PFSK-1 (cell line): ENCODE data around the gene TRIM9. TPM values are rescaled to one million over a fixed set of nuclear protein-coding genes. Genes with fewer than 3 reads are reported as not detected.
A peak's percentile ranks its signal among the peaks of the same experiment; 100 is the strongest.

Source experiments
- FOXP2 ChIP-seq: optimal IDR thresholded peaks from 2 replicates; pipeline ENCODE3; 2011; ENCODE audit warnings: borderline replicate concordance, control low read depth, inconsistent platforms; ENCODE audit not compliant: insufficient read depth; ENCODE audit errors: extremely low read length, extremely low read depth
- POLR2AphosphoS5 ChIP-seq: IDR thresholded peaks from 2 replicates; pipeline ENCODE4 v1.6.1; 2012; ENCODE audit warnings: low read depth, mild to moderate bottlenecking, control low read depth, low read length, moderate library complexity
- REST ChIP-seq, 2 experiments: IDR thresholded peaks; 2 replicates each; pipeline versions ENCODE4 v1.6.1 to v1.8.0; 2011 to 2012; ENCODE audit warnings: low read depth in 2 of 2, low read length in 2 of 2, control low read depth in 1 of 2, inconsistent platforms in 1 of 2, mild to moderate bottlenecking in 1 of 2, moderate library complexity in 1 of 2; ENCODE audit not compliant: insufficient read depth in 1 of 2
- SIN3A ChIP-seq: IDR thresholded peaks from 2 replicates; pipeline ENCODE4 v1.6.1; 2012; ENCODE audit warnings: mild to moderate bottlenecking, low read length, moderate library complexity, borderline replicate concordance; ENCODE audit not compliant: insufficient read depth
- TAF1 ChIP-seq: IDR thresholded peaks from 2 replicates; pipeline ENCODE4 v1.6.1; 2012; ENCODE audit warnings: low read length, control low read depth, borderline replicate concordance; ENCODE audit not compliant: insufficient read depth
- polyA plus RNA-seq: library from polyadenylated mRNA; unstranded; fragments of >200 nt; gene quantifications from one replicate; pipeline ENCODE4 v1.2.1, GENCODE V29; 2012; ENCODE audit warnings: low read depth, missing spikeins; ENCODE audit not compliant: insufficient read length

Gene TRIM9
- 9.4 TPM for polyA plus RNA-seq

GRCh38 chr14:51094901-51095853, at the start of gene TRIM9:
Gene TRIM9 (minus strand): TSS chr14:51095105. CDS start chr14:51094939, 166 bp downstream.
- TF ChIP-seq REST (IDR thresholded peaks at IDR 0.05; ENCODE audit: insufficient read depth in 1 of 2, low read depth in 2 of 2, low read length in 2 of 2) = peak; percentile 83 to 88
- peak; percentile 3 for TF ChIP-seq FOXP2
- TF ChIP-seq POLR2AphosphoS5 = peak; percentile 44; the same call in 1 of the 2 replicates
- TF ChIP-seq SIN3A = no peak
- TF ChIP-seq TAF1 = no peak

- TF ChIP-seq SIN3A (no peak), POLR2AphosphoS5 (no peak), TAF1 (no peak), FOXP2 (no peak), REST (IDR thresholded peaks at IDR 0.05; ENCODE audit: insufficient read depth in 1 of 2, low read depth in 2 of 2, low read length in 2 of 2) (no peak)
These were observed 46.0 kb upstream of the TRIM9 start for GRCh38 chr14:51140856-51141255.

GRCh38 chr14:51140338-51140737, 45.4 kb upstream of the TRIM9 start:
- no peak for TF ChIP-seq SIN3A
- no peak for TF ChIP-seq FOXP2
- TF ChIP-seq REST (IDR thresholded peaks at IDR 0.05; ENCODE audit: insufficient read depth in 1 of 2, low read depth in 2 of 2, low read length in 2 of 2) = no peak
- no peak for TF ChIP-seq TAF1

GRCh38 chr14:51139121-51139681, 44.3 kb upstream of the TRIM9 start:
- TF ChIP-seq POLR2AphosphoS5 (no peak), FOXP2 (no peak), REST (IDR thresholded peaks at IDR 0.05; ENCODE audit: insufficient read depth in 1 of 2, low read depth in 2 of 2, low read length in 2 of 2) (no peak), TAF1 (no peak), SIN3A (no peak)
